HEK293 (cell line): ENCODE results near the gene ANKRD44.

Experiments
- KLF1 ChIP-seq: fragments of 450-650 bp; formaldehyde crosslinking; IDR thresholded peaks from 2 replicates; pipeline ENCODE4 v1.5.1; 2016; ENCODE audit warnings: missing biosample characterization, missing genetic modification characterization
- ZNF140 ChIP-seq: fragments of 450-650 bp; formaldehyde crosslinking; IDR thresholded peaks from 2 replicates; pipeline ENCODE4 v1.5.1; 2016; ENCODE audit warnings: missing biosample characterization, missing genetic modification characterization
- ZNF146 ChIP-seq: fragments of 450-650 bp; formaldehyde crosslinking; IDR thresholded peaks from 2 replicates; pipeline ENCODE4 v1.5.1; 2016; ENCODE audit warnings: missing biosample characterization, missing genetic modification characterization
- ZNF174 ChIP-seq: fragments of 450-650 bp; formaldehyde crosslinking; IDR thresholded peaks from 2 replicates; pipeline ENCODE4 v1.5.0; 2017; ENCODE audit warnings: missing biosample characterization, mild to moderate bottlenecking, missing genetic modification characterization
- ZNF335 ChIP-seq: fragments of 450-650 bp; formaldehyde crosslinking; conservative IDR thresholded peaks from 2 replicates; pipeline ENCODE4 v1.5.1; 2016; ENCODE audit warnings: missing biosample characterization, missing genetic modification characterization
- ZNF768 ChIP-seq: fragments of 450-650 bp; formaldehyde crosslinking; IDR thresholded peaks from 2 replicates; pipeline ENCODE4 v1.5.1; 2018; ENCODE audit warnings: missing biosample characterization, mild to moderate bottlenecking, missing genetic modification characterization
- TF ChIP-seq, protein P1 (sequence below): fragments of 450-650 bp; formaldehyde crosslinking; IDR thresholded peaks from 2 replicates; pipeline ENCODE4 v1.5.1; 2016; ENCODE audit warnings: missing biosample characterization, missing genetic modification characterization
- TF ChIP-seq, protein P2 (sequence below): fragments of 450-650 bp; formaldehyde crosslinking; IDR thresholded peaks from 2 replicates; pipeline ENCODE4 v1.5.1; 2016; ENCODE audit warnings: missing biosample characterization, missing genetic modification characterization, low read depth

DNA sequence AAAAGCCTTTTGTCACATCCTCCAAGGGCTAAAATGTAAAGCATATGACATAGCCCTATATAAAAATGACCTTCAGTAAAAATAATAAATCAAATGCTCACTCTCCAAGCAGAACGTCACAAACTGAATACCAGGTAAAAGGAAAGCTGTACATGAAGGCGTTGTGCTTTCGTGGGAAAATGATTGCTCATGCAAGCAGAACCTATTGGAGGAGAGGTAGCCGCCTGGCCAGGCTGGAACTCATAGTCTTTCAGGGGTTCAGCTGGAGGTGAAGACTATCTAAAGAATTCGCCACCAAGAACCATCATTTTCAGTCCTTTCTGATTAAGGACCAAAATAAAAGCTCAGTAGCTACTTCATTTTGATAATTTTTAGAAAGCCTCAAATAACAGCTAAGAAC lies 44.7 kb downstream of the ANKRD44 start:
- TF ChIP-seq, protein P1, sequence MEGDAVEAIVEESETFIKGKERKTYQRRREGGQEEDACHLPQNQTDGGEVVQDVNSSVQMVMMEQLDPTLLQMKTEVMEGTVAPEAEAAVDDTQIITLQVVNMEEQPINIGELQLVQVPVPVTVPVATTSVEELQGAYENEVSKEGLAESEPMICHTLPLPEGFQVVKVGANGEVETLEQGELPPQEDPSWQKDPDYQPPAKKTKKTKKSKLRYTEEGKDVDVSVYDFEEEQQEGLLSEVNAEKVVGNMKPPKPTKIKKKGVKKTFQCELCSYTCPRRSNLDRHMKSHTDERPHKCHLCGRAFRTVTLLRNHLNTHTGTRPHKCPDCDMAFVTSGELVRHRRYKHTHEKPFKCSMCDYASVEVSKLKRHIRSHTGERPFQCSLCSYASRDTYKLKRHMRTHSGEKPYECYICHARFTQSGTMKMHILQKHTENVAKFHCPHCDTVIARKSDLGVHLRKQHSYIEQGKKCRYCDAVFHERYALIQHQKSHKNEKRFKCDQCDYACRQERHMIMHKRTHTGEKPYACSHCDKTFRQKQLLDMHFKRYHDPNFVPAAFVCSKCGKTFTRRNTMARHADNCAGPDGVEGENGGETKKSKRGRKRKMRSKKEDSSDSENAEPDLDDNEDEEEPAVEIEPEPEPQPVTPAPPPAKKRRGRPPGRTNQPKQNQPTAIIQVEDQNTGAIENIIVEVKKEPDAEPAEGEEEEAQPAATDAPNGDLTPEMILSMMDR (tag by site-specific recombination): no peak
- TF ChIP-seq ZNF140 (tag by site-specific recombination) (no peak), ZNF146 (no peak), ZNF335 (tag by site-specific recombination) (no peak), ZNF174 (tag by site-specific recombination) (no peak), KLF1 (tag by site-specific recombination) (no peak), ZNF768 (no peak)
- TF ChIP-seq, protein P2, sequence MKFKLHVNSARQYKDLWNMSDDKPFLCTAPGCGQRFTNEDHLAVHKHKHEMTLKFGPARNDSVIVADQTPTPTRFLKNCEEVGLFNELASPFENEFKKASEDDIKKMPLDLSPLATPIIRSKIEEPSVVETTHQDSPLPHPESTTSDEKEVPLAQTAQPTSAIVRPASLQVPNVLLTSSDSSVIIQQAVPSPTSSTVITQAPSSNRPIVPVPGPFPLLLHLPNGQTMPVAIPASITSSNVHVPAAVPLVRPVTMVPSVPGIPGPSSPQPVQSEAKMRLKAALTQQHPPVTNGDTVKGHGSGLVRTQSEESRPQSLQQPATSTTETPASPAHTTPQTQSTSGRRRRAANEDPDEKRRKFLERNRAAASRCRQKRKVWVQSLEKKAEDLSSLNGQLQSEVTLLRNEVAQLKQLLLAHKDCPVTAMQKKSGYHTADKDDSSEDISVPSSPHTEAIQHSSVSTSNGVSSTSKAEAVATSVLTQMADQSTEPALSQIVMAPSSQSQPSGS (tag by site-specific recombination): no peak
